CD4-positive, alpha-beta T cell treated with Interleukin-10 for 1 hour (primary cell): ENCODE results near the gene NMS.
"Not testable (repeated sequence)": the region's sequence is repeated elsewhere in the genome, so short reads cannot be mapped to it uniquely, and the experiment has no call there.

Experiments used
- DNase-seq: peaks from one replicate; pipeline ENCODE4 v3.0.0-alpha.2; 2020

The NMS gene

GRCh38 chr2:100470182-100470581 lies at the start of gene NMS:
NMS (plus strand) TSS chr2:100470482; CDS start chr2:100470489, 7 bp downstream.
- DNase-seq: no peak

GRCh38 chr2:100422320-100423055 lies 47.8 kb upstream of the NMS start:
- no peak for DNase-seq

- DNase-seq: no peak
These were observed 46.7 kb upstream of the NMS start for GRCh38 chr2:100423631-100424030.

- DNase-seq: no peak
These were observed 45.9 kb upstream of the NMS start for GRCh38 chr2:100424277-100424875.

- DNase-seq: no peak
These were observed 45.2 kb upstream of the NMS start for GRCh38 chr2:100425107-100425506.

GRCh38 chr2:100425573-100426383 lies 44.5 kb upstream of the NMS start:
- no peak for DNase-seq

- DNase-seq: no peak
These were observed 43.9 kb upstream of the NMS start for GRCh38 chr2:100426384-100426720.

- DNase-seq: no peak
These were observed 43.2 kb upstream of the NMS start for GRCh38 chr2:100427111-100427510.

GRCh38 chr2:100427627-100428258 lies 42.5 kb upstream of the NMS start:
- DNase-seq: peak; percentile 58

GRCh38 chr2:100429726-100430125 lies 40.6 kb upstream of the NMS start:
- no peak for DNase-seq

GRCh38 chr2:100437751-100438150 lies 32.5 kb upstream of the NMS start:
- no peak for DNase-seq

GRCh38 chr2:100446696-100447095 lies 23.6 kb upstream of the NMS start:
- DNase-seq: no peak

- no peak for DNase-seq
These were observed 19.2 kb upstream of the NMS start for GRCh38 chr2:100451092-100451491.

- DNase-seq: no peak
These were observed 18.5 kb upstream of the NMS start for GRCh38 chr2:100451734-100452133.

GRCh38 chr2:100453853-100454252 lies 16.4 kb upstream of the NMS start:
- DNase-seq: no peak

GRCh38 chr2:100456357-100456756 lies 13.9 kb upstream of the NMS start:
- not testable (repeated sequence) for DNase-seq

- DNase-seq: no peak
These were observed 9.3 kb upstream of the NMS start for GRCh38 chr2:100460904-100461530.

- no peak for DNase-seq
These were observed 724 bp downstream of the NMS start for GRCh38 chr2:100470898-100471514.

GRCh38 chr2:100476606-100477005 lies 6.3 kb downstream of the NMS start:
- DNase-seq: no peak

GRCh38 chr2:100482741-100483140 lies 12.5 kb downstream of the NMS start:
- no peak for DNase-seq

GRCh38 chr2:100483895-100484294 lies 13.6 kb downstream of the NMS start:
- DNase-seq: no peak

GRCh38 chr2:100484390-100484789 lies 14.1 kb downstream of the NMS start:
- no peak for DNase-seq

- no peak for DNase-seq
These were observed 15.1 kb downstream of the NMS start for GRCh38 chr2:100485396-100485795.
